ENCODE results near the gene DNAJC13.
"Not testable (repeated sequence)": the region's sequence is repeated elsewhere in the genome, so short reads cannot be mapped to it uniquely, and the experiment has no call there.

DNAJC13 gene, protein sequence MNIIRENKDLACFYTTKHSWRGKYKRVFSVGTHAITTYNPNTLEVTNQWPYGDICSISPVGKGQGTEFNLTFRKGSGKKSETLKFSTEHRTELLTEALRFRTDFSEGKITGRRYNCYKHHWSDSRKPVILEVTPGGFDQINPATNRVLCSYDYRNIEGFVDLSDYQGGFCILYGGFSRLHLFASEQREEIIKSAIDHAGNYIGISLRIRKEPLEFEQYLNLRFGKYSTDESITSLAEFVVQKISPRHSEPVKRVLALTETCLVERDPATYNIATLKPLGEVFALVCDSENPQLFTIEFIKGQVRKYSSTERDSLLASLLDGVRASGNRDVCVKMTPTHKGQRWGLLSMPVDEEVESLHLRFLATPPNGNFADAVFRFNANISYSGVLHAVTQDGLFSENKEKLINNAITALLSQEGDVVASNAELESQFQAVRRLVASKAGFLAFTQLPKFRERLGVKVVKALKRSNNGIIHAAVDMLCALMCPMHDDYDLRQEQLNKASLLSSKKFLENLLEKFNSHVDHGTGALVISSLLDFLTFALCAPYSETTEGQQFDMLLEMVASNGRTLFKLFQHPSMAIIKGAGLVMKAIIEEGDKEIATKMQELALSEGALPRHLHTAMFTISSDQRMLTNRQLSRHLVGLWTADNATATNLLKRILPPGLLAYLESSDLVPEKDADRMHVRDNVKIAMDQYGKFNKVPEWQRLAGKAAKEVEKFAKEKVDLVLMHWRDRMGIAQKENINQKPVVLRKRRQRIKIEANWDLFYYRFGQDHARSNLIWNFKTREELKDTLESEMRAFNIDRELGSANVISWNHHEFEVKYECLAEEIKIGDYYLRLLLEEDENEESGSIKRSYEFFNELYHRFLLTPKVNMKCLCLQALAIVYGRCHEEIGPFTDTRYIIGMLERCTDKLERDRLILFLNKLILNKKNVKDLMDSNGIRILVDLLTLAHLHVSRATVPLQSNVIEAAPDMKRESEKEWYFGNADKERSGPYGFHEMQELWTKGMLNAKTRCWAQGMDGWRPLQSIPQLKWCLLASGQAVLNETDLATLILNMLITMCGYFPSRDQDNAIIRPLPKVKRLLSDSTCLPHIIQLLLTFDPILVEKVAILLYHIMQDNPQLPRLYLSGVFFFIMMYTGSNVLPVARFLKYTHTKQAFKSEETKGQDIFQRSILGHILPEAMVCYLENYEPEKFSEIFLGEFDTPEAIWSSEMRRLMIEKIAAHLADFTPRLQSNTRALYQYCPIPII (N-terminal part only)

DNA sequence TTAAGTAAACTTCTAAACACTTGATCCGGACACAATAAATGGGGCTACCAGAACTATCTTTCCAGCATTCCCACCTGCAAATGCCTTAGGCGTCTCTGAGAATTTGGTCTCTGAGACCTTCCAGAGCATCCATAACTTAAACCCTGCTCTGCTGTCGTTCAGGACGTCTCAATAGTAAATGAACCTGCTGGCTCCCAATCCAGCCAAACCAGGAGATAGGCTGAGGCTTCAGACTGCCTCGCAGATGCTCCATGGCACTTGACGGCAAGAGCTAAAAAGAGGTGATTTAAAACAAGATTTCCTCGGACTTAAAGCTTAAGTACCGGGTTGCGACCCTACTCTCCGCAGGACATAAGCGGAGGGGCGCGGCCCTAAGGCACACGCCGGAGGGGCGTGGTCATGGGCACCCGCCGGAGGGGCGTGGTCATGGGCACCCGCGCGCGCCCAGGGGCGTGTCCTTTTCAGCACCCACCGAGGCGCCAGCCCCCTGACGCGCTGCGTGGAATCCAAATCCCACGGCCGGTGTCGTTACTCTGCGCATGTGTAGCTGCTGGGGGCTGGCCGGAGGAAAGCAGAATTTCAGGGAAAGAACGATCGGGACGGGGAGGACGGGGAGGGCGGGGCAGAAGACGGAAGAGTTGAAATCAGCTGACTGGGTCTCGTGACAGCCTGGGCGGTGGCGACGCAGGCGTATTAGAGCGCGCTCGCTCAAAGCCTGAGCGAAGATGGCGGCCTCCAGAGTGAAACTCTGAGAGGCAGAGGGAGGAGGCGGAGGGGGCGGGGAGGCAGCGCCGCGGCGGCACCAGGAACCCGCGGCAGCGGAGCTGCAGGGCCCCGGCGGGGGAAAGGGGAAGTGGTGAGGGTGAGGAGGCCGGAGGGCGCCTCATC, at the start of gene DNAJC13:
Gene DNAJC13, plus strand, starts transcription at position 696 of the 888 bp plus-strand sequence. CDS start 17,049 bp downstream, outside the sequence.
- intact Hi-C loops (cut with DNase I) = no loop called here
- DNase-seq = peak; percentile 86 to 98 (median 94)

DNA sequence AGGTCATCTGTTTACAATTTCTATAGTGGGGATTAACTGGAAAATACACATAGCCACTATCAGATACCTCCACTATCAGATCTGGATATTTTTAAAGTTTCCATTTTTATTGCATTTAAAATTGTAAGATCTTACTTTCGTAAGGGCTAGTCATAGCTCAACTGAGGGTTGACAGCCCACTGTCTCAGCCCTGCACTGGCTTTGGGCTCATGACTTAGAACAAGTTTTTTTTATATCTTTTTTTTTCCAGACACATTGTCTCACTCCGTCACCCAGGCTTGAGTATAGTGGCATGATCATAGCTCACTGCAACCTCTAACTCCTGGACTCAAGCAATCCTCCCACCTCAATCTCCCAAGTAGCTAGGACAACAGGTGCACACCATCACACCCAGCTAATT, 48.8 kb upstream of the DNAJC13 start:
- intact Hi-C loops (cut with DNase I) = no loop called here

DNA sequence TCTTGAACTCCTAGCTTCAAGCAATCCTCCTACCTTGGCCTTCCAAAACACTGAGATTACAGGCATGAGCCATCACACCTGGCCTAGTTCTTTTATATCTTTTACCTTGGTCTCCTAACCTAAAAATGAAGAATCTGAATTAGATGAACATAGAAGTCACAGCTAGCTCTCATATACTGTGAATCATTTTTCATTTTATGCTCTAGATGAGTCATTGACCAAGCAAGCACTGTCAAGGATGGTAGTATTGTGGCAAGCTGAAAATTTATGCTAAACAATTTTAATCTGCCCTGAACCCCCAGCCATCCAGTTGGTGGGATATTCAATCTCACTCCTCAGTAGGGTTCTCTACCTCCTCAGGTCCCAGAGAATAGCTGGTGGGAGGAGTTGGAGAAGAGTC, 48.3 kb upstream of the DNAJC13 start:
- intact Hi-C loops (cut with DNase I) = no loop called here
- DNase-seq = no peak

More for the DNA sequence above, 48.8 kb upstream of the DNAJC13 start:
- no peak for DNase-seq

DNA sequence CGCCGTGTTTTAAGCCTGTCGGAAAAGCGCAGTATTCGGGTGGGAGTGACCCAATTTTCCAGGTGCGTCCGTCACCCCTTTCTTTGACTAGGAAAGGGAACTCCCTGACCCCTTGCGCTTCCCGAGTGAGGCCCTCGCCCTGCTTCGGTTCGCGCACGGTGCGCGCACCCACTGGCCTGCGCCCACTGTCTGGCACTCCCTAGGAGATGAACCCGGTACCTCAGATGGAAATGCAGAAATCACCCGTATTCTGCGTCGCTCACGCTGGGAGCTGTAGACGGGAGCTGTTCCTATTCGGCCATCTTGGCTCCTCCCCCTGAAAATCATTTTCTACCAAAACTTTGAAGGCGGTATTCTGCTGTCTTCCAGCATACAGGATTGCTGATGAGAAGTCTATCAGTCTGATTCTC, 40.4 kb upstream of the DNAJC13 start:
- intact Hi-C loops (cut with DNase I); DNase-seq: not testable (repeated sequence)

DNA sequence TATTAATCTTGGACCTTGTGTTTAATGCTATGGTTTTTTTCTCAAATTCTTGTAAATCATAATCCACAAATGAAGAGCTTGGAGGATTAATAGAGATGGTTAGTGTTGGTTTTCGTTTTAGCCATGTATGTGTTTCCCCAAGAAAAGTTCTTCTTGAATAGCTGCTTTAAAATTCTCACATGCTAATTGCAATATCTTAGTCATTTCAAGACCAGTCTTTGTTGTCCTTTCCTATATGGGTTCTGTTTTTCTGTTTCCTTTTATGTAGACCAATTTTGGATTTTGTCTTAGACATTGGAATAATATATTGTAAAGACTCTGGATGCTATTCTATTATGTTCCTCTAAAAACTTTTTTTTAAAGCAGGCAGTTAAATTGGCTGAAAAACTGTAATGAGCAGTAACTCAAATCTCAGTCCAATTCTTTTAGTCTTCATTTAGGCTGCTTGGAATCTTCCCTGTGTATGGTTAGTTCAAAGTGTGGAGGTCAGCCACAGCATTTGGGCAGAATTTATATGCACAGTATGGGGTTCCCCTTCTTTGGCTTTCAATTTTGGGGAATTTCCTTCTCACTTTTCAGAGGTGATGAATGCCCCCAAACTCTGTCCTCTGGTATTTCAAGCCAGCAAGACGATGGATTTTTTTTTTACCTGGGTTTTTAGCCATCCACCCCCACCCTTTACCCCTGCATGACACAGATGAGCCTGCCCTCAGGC, 39.1 kb upstream of the DNAJC13 start:
- intact Hi-C loops (cut with DNase I) = no loop called here
- DNase-seq = no peak

DNA sequence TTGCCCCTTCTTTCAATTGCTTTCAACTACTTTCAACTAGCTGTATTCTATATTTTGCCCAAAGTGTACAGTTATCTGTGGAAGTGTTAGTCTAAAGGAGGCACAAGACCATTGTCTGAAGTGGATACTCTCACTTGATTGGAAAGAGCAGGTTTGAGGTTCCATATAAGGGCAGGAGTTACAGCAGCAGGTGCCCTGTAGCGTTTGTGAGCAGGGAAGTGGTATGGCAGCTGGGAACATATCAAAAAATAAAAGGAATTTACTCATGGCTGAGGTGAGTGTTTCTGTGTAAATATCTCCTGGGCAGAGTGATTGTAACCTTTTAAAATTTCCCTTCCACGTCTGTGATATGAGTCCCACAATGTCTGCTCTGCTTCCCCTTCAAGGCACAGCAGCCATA, 38.5 kb upstream of the DNAJC13 start:
- DNase-seq = no peak
- intact Hi-C loops (cut with DNase I) = no loop called here

DNA sequence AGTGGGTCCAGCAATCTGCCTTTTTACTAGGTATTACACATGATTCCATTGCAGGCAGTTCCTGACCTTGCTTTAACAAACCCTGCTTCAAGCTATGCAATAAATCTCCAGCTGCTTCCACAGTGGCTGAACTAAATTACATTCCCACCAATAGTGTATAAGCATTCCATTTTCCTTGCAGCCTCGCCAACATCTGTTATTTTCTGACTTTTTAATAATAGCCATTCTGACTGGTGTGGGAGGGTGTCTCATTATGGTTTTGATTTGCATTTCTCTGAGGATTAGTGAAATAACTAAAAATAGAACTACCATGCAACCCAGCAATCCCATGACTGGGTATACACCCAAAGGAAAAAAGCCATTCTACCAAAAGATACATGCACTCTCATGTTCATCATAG, 36.4 kb upstream of the DNAJC13 start:
- intact Hi-C loops (cut with DNase I) = no loop called here
- no peak for DNase-seq

DNA sequence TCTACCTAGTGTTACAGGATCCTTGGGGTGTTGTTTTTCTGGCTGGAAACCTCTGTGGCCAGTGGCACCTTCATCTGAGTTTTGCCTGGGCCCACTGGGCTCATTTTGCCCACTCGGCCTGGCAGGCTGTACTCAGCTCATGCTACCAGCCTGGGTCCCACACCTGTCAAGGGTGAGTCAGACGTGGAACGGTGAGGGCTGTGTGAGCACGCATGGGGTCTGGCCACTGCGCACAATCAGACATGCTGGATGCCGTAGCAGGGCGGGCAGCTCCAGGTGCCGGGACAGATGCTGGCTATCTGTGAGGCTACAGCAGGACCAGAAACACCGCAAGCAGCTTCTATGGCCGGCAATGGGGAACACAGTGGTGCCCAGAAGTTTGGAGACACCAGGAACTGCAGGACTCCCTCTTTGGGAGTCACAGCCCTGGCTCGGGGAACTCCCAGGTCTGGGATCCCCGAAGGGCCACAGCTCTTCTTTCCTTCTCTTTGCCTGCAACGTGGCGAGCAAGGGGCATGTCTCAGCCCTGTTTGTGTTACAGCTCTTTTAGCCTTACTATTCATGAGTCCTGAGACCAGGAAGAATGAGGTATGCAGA, 35.9 kb upstream of the DNAJC13 start:
- no peak for DNase-seq
- intact Hi-C loops (cut with DNase I) = no loop called here

DNA sequence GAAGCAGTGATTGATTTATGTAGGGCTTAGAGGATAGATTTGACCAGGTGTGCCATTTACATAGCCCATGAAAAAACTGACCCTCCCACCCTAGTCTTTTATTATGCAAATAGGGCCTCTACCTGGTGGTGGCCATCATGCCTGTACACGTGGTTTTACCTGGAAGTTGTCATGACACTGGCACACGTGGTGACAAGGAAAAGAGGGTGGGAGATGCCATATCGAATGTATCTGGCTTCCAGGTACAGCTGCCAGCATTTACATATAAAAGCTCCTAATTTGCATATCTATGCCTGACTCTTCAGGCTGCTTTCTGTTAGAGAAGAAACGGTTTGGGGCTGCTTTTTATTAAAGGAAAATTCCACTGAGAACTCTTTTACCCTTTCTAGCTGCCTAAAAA, 35.0 kb upstream of the DNAJC13 start:
- DNase-seq = no peak
- intact Hi-C loops (cut with DNase I) = no loop called here

DNA sequence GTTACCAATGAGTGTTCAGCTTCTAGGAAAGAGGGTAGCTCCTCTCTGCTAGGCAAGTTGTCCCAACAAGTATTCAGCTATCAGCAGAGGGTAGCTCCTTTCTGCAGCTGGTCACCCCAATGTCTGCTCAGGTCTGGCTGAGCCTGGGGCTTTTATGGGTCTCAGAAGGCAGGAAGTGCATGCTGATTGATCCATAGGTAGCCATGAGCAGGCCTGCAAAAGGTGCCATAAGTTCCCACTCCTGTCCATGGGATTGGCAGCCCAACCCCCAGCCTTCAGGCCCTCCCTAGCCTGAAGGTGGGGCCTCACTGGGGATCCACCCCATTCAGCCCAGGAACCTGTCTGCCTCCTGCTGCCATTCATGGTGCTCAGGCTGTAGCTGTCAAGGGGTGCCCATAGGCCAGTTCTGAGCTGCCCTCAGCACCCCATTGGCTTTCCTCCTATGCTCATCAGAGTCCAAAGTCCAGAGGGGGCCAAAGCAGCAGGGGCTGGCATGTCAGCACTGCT, 34.6 kb upstream of the DNAJC13 start:
- no peak for DNase-seq
- intact Hi-C loops (cut with DNase I) = no loop called here

DNA sequence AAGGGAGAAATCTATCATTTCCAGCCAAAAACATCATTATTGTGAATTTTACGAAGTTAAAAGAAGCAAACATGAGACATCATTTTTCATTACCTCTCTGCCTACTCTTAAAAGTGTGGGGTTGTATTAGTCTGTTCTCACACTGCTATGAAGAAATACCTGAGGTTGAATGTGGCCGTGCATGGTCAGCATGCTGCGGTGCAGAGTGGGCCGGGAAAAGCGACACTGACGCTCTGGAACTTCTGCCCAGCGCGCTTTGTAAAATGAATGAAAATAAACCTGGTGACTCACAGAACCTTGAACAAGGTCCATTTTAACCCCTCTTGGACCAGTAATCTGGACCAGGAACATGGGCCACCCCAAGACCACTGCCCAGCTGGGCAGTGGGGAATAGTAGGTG, 31.0 kb upstream of the DNAJC13 start:
- no peak for DNase-seq
- intact Hi-C loops (cut with DNase I) = no loop called here

DNA sequence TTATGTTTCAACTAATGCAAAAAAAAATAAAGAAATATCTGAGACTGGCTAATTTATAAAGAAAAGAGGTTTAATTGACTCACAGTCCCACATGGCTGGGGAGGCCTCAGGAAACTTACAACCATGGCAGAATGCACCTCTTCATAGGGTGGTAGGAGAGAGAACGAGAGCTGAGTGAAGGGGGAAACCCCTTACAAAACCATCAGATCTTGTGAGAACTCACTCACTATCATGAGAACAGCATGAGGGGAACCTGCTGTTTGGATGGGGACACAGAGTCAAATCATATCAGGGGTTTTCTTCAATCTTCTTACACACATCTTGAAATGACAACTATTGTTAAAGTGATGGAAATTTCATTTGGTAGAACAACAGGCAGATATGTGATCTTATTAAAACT, 24.6 kb upstream of the DNAJC13 start:
- DNase-seq; intact Hi-C loops (cut with DNase I): not testable (repeated sequence)

DNA sequence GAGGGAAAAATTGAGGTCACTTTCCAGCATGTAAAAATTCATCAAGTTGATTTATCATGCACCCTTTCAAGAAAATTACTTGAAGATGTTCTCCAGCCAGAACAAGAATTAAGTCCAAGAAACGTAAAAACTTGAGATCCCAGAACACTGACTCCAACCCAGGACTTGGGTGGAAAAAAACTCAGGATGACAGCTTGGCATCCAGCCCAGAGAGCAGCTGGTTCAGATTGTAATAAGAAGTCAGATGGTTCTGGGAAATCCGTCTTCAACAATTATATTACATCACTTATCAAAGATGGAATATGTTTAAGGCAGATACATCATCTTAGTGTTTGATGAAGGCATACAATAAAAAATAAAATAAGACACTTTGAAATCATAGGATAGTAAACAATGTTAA, 23.0 kb upstream of the DNAJC13 start:
- intact Hi-C loops (cut with DNase I) = no loop called here
- DNase-seq = no peak

DNA sequence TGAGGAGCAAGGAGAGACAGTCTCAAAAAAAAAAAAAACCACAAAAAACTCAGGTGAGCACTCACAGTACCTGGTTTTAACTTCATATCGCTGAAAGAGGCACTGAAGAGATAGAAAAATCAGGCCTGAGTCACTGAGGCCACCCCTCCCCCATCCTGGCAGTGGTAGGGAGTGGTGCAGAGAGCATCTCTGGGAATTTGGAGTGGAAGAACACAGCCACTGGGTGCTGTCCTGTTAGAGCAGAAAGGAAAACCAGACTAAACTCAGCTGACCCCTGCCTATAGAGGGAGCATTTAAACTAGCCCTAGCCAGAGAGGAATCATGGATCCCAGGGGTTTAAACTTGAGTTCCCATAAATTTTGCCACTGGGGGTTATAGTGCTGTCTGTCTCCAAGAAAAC, 22.2 kb upstream of the DNAJC13 start:
- DNase-seq = no peak
- intact Hi-C loops (cut with DNase I) = loop anchor here (5.0 kb wide), 1 partner anchor 33 kb away; no protein-coding TSS in a partner anchor

DNA sequence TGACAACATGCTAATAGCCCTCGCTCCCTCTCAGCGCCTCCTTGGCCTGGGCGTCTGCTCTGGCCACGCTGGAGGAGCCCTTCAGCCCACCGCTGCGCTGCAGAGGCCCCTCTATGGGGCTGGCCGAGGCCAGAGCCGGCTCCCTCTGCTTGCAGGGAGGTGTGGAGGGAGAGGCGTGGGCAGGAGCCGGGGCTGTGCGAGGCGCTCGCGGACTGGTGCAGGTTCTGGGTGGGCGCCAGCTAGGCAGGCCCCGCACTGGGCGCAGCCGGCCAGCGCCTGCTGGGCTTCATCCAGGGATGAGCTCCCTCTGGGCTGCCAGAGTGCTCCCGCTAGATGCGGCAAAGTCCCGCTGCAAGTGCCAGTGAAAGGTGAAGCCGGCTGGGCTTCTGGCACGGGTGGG, 21.0 kb upstream of the DNAJC13 start:
- no peak for DNase-seq
- intact Hi-C loops (cut with DNase I) = loop anchor here (5.0 kb wide), 1 partner anchor 34 kb away; no protein-coding TSS in a partner anchor

DNA sequence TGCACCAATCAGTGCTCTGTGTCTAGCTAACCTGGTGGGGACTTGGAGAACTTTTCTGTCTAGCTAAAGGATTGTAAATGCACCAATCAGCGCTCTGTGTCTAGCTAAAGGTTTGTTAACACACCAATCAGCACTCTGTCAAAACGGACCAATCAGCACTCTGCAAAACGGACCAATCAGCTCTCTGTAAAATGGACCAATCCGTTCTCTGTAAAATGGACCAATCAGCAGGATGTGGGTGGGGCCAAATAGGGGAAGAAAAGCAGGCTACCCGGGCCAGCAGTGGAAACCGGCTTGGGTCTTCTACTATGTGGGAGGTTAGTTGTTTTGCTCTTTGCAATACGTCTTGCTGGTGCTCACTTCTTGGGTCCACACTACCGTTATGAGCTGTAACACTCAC, 20.5 kb upstream of the DNAJC13 start:
- intact Hi-C loops (cut with DNase I) = loop anchor here (5.0 kb wide), 1 partner anchor 34 kb away; no protein-coding TSS in a partner anchor
- DNase-seq = not testable (repeated sequence)
